Esophagus muscularis mucosa (tissue), 4 donors: ENCODE results near the gene ZNG1F. TPM values are rescaled to one million over a fixed set of nuclear protein-coding genes. Genes with fewer than 3 reads are reported as not detected.
"Not testable (repeated sequence)": the region's sequence is repeated elsewhere in the genome, so short reads cannot be mapped to it uniquely, and the experiment has no call there.

ENCODE experiments used
- DNase-seq: peaks from one replicate; pipeline ENCODE4 v3.0.0-alpha.2; 2017; ENCODE audit errors: extremely low spot score
- H3K27ac ChIP-seq, 4 donors: fragments of 200-600 bp; sonication (generic); replicated peaks in 1 of 4; 1 replicate in 3 of 4; 2 replicates in 1 of 4; pipeline ENCODE4 v1.5.1; 2016 to 2019; ENCODE audit warnings: mild to moderate bottlenecking in 1 of 4
- H3K27me3 ChIP-seq, 4 donors: fragments of 200-600 bp; sonication (generic); one replicate each; pipeline versions ENCODE4 v1.5.1 to v1.6.0; 2016 to 2019
- H3K36me3 ChIP-seq, 4 donors: fragments of 200-600 bp; sonication (generic); one replicate each; pipeline ENCODE4 v1.5.1; 2016 to 2019
- H3K4me1 ChIP-seq, 4 donors: fragments of 200-600 bp; sonication (generic); one replicate each; pipeline ENCODE4 v1.5.1; 2016 to 2019
- H3K4me3 ChIP-seq, 4 donors: fragments of 200-600 bp; sonication (generic); 1 replicate in 2 of 4; 2 replicates in 2 of 4; pipeline ENCODE4 v1.5.1; 2016 to 2019; ENCODE audit warnings: mild to moderate bottlenecking in 4 of 4, moderate library complexity in 1 of 4
- H3K9me3 ChIP-seq, 4 donors: fragments of 200-600 bp; sonication (generic); 1 replicate in 3 of 4; 2 replicates in 1 of 4; pipeline ENCODE4 v1.5.1; 2016 to 2019
- WGBS: methylation state at CpG from one replicate; pipeline ENCODE4 v1.1.5; 2018; 5-methylcytosine and 5-hydroxymethylcytosine counted together
- intact Hi-C: fragments of 100-400 bp; cut with DNase I; formaldehyde crosslinking; loops from one replicate; pipeline ENCODE4 v1.15.1; 2023
- total RNA-seq, 4 donors: library from RNA; depleted of rRNA; stranded (reverse); fragments of >200 nt; gene quantifications; one replicate each; pipeline versions ENCODE4 v1.1.0 to v1.2.1, GENCODE V29; 2016

ZNG1F gene
- total RNA-seq, 4 donors from 2014 or later: 3.8 to 10.8 (median 5.9) TPM

DNA sequence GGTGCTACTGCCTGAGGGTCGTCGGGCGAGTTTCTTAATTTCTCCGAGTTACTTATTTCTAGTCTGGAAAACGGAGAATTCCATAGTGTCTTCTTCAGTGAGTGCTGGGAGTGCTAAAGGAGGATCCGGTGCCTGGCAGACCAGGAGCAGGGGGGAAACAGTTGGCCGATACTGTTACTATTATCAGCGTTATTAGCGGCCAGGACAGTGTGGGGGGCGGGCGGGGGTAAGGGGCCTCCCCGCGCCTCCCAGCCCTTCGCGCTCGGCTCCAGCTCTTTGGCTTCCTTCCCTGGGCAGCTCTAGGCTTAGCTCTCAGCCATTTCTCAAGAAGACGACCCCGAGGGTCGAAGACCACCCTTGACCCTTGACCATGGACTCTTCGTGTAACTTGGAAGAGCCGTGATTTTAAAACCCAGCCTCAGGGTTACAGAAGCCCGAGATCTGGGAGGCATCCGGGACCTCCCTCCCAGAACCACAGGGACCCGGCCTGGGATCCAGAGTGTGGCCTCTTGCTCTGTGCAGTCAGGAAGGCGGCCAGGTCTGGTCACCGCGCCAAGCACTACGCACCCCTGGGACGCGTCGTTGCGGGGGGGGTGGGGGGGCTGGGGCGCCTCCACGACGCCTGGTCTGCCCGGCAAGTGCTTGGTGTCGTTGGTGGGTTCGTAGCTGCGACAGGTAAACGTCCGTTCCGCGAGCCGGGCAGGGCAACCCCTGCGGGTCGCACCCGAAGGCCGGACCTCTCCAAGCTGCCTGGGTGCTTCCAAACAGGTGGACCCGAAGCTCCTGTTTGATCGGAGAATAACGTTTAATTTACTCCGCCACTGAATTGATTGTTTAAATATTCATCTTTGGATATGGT lies 64.6 kb downstream of the ZNG1F start:
- H3K4me3 ChIP-seq, H3K4me1 ChIP-seq, H3K27ac ChIP-seq, H3K36me3 ChIP-seq, intact Hi-C loops, H3K9me3 ChIP-seq, DNase-seq: not testable (repeated sequence)
- H3K27me3 ChIP-seq: peaks cover 0 to 19% (median 0%) of the 10 kb centered on the region in 4 donors
- WGBS: 42% methylated on average over 11 of the region's 52 CpGs

DNA sequence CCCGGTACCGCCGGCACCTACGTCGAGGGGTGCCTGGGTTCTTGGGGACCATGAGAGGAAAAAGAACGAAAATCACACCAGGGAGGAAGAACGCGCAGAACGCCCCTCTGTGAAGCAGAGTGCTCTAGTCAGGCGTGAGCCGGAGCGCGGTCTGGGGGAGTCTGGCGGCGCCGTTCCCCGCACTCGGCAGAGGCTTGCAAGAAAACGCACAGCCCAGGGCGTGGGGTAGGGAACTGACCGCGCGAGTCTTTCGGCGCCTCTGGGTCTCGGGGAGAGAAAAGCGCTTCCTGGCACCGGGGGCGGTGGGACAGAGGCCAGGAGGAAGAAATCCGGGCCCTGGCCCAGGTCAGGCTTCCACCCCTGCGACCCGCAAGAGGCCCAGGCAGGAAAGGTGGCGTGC lies 65.3 kb downstream of the ZNG1F start:
- intact Hi-C loops, H3K36me3 ChIP-seq, DNase-seq, H3K4me1 ChIP-seq, H3K9me3 ChIP-seq, H3K27ac ChIP-seq, H3K4me3 ChIP-seq: not testable (repeated sequence)
- no CpG with 5 or more reads among the region's 33 CpGs for WGBS
- H3K27me3 ChIP-seq: peaks cover 0 to 23% (median 0%) of the 10 kb centered on the region in 4 donors

DNA sequence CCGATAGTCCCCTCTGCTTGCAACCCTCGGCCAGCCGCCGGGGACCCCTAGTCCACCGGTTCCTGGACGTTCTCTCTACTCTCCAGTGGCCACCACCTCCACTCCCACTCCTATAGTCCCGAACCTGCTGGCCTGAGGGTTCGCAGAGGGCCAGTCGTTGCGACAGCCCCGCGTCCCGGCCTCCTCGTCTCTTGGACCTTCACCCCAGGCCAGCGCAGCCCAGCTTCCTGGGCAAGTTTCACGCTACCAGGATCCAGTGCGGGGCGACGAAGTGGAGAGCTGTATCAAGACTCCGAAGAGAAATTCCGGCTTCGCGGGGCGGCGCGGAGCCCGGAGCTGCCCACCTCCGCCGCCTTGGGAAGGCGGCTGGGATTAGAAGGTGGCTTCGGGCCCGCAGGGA lies 65.7 kb downstream of the ZNG1F start:
- H3K27ac ChIP-seq, H3K4me3 ChIP-seq, H3K36me3 ChIP-seq, DNase-seq, intact Hi-C loops, H3K9me3 ChIP-seq, H3K4me1 ChIP-seq: not testable (repeated sequence)
- peaks cover 0 to 23% (median 0%) of the 10 kb centered on the region in 4 donors for H3K27me3 ChIP-seq
- no CpG with 5 or more reads among the region's 32 CpGs for WGBS

DNA sequence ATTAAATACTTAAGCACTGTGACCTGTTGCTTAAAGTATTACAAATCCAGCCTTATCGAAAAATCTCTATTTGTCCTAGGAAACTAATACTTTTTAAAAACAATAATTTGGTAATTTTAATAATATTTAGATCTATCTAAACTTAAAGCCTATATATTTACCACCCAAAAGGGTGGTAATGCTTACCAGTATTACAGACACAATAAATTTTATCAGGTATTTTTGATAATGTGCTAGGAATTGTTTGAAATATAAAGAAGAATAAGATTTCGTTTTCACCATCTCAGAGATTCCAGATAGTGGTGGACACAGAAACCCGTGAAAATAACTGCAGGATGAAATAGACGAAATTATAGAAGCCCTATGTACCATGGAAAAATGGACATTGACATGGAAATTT lies 68.4 kb downstream of the ZNG1F start:
- WGBS: 36% methylated on average over 4 of the region's 4 CpGs
- H3K27me3 ChIP-seq: peaks cover 0 to 20% (median 0%) of the 10 kb centered on the region in 4 donors

DNA sequence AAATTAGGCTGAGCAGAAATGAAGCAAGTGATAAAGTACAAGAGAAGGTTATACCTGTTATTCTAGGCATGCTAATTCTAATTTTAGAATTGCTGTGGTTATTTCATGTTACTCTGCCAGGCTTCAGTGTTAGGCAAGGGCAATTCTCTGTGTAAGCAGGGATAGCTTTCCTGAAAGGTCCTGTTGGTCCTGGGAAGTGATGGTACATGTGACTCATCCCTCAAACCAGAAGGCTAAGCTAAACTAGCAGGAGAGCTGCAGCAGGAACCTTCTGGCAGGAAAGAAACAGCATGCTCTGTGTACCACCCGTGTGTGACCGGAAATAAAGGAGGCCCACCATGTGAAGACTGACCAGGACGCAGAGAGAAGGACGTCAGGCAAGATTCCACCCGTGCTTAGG lies 69.4 kb downstream of the ZNG1F start:
- H3K4me3 ChIP-seq, intact Hi-C loops: not testable (repeated sequence)
- WGBS: no CpG with 5 or more reads among the region's 5 CpGs

More for the DNA sequence above, 68.4 kb downstream of the ZNG1F start:
- H3K4me3 ChIP-seq, H3K4me1 ChIP-seq, H3K36me3 ChIP-seq, DNase-seq, H3K9me3 ChIP-seq, intact Hi-C loops, H3K27ac ChIP-seq: not testable (repeated sequence)

DNA sequence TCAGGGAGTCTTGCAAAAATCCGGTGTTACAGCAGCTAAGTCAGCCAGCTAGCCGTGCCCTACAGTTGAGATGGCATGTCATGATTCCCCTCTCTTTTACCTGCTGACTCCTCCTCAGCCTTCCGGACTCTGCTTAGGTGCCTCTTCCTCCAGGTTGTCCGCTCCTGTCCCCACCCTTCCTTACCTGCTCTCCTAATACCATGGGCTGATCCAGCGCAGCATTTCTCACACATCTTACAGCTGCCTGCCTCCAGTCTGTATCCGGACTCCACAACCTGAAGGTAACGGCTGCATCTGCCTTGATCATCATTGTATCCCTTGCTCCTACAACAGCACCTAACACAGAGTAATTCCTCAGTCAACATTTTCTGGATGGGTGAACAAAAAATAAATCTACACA lies 69.8 kb downstream of the ZNG1F start:
- H3K36me3 ChIP-seq, H3K27ac ChIP-seq, H3K4me1 ChIP-seq, intact Hi-C loops, H3K9me3 ChIP-seq, DNase-seq, H3K4me3 ChIP-seq: not testable (repeated sequence)
- WGBS: 46% methylated on average over 7 of the region's 7 CpGs
- peaks cover 0 to 16% (median 0%) of the 10 kb centered on the region in 4 donors for H3K27me3 ChIP-seq

More for the DNA sequence above, 69.4 kb downstream of the ZNG1F start:
- not testable (repeated sequence) for DNase-seq, H3K4me1 ChIP-seq, H3K27ac ChIP-seq, H3K9me3 ChIP-seq, H3K36me3 ChIP-seq
- peaks cover 0 to 19% (median 0%) of the 10 kb centered on the region in 4 donors for H3K27me3 ChIP-seq

DNA sequence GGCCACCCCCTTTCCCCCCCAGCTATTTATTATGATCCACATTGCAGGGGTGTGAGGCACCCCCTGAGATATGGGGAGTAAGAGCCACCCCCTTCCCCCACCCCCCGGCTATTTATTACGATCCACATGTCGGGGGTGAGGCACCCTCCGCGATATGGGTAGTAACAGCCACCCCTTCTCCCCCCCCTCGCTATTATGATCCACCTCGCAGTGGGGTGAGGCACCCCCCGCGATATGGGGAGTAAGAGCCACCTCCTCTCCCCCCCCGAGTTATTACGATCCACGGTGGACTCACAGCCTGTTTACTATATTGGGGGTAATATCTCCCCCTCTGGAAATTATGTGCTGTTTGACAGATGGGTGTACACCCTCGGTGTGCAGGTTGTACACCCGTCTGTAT lies 75.8 kb downstream of the ZNG1F start:
- H3K9me3 ChIP-seq, intact Hi-C loops, H3K4me3 ChIP-seq, H3K4me1 ChIP-seq, H3K27ac ChIP-seq, DNase-seq, H3K36me3 ChIP-seq: not testable (repeated sequence)
- no CpG with 5 or more reads among the region's 14 CpGs for WGBS
- peaks cover 0 to 23% (median 0%) of the 10 kb centered on the region in 4 donors for H3K27me3 ChIP-seq

DNA sequence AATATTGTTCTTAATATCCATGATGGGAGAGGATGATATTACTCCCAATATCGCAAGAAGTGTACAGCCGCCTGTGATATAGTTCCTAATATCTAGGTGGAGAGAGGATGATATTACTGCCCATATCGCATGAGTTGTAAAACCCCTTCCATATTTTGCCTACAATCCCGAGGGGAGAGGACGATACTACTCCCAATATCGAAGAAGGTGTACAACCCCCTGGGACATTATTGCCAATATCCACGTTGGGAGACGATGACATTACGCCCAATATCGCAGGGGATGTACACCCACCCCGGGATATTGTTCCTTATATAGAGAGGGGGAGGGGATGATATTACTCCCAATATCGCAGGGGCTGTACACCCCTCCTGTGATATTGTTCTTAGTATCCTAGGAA lies 77.7 kb downstream of the ZNG1F start:
- H3K4me1 ChIP-seq, H3K27ac ChIP-seq, intact Hi-C loops, DNase-seq, H3K4me3 ChIP-seq, H3K36me3 ChIP-seq, H3K9me3 ChIP-seq: not testable (repeated sequence)
- H3K27me3 ChIP-seq: peaks cover 0 to 36% (median 4%) of the 10 kb centered on the region in 4 donors
- WGBS: 87% methylated on average over 11 of the region's 12 CpGs

DNA sequence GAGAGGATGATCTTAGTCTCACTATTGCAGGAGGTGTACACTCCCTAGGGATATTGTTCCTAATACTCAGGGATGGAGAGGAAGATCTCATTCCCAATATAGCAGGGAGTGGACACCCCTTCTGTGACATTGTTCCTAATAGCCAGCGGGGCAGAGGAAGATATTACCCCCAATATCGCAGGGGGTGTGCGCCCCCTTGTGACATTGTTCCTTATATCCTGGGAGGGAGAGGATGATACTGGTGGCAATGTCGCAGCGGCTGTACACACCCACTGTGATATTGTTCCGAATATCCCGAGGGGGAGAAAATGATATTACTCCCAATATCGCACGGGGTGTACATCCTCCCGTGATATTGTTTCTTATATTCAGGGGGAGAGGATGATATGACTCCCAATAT lies 78.2 kb downstream of the ZNG1F start:
- H3K4me1 ChIP-seq, DNase-seq, H3K9me3 ChIP-seq, H3K27ac ChIP-seq, H3K4me3 ChIP-seq, intact Hi-C loops, H3K36me3 ChIP-seq: not testable (repeated sequence)
- WGBS: 47% methylated on average over 10 of the region's 10 CpGs
- H3K27me3 ChIP-seq: peaks cover 0 to 36% (median 4%) of the 10 kb centered on the region in 4 donors

DNA sequence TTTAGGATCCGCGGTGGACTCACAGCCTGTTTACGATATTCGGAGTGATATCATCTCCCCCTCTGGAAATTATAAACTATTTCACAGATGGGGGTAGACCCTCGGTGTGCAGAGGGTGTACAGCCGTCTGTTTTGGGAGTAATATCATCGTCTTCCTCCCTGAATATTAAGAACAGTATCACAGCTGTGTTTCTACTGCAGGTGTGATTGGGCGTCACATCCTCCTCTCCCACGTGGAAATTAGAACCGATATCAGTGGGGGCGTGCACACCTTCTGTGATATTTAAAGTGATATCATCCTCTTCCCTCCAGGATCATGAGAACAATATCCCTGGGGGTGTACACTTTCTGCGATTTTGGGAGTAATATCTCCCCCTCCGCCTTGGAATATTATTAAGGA lies 79.9 kb downstream of the ZNG1F start:
- H3K36me3 ChIP-seq, DNase-seq, H3K4me1 ChIP-seq, H3K27ac ChIP-seq, H3K4me3 ChIP-seq, intact Hi-C loops, H3K9me3 ChIP-seq: not testable (repeated sequence)
- H3K27me3 ChIP-seq: peaks cover 0 to 42% (median 4%) of the 10 kb centered on the region in 4 donors
- 34% methylated on average over 4 of the region's 13 CpGs for WGBS

DNA sequence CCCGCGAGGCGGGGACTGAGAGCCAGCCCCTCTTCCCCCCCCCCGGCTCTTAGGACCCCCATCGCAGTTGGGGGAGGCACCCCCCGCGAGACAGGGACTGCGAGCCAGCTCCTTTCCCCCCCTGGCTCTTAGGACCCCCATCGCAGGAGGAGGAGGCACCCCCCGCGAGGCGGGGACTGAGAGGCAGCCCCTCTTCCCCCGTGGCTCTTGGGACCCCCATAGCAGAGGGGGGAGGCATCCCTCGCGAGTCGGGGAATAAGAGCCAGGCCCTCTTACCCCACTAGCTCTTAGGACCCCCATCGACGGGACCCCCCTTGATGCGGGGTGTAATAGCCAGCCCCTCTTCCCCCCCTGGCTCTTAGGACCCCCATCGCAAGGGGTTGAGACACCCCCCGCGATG lies 80.3 kb downstream of the ZNG1F start:
- DNase-seq, H3K27ac ChIP-seq, H3K4me3 ChIP-seq, intact Hi-C loops, H3K9me3 ChIP-seq, H3K36me3 ChIP-seq, H3K4me1 ChIP-seq: not testable (repeated sequence)
- H3K27me3 ChIP-seq: peaks cover 0 to 39% (median 4%) of the 10 kb centered on the region in 4 donors
- WGBS: no CpG with 5 or more reads among the region's 22 CpGs

DNA sequence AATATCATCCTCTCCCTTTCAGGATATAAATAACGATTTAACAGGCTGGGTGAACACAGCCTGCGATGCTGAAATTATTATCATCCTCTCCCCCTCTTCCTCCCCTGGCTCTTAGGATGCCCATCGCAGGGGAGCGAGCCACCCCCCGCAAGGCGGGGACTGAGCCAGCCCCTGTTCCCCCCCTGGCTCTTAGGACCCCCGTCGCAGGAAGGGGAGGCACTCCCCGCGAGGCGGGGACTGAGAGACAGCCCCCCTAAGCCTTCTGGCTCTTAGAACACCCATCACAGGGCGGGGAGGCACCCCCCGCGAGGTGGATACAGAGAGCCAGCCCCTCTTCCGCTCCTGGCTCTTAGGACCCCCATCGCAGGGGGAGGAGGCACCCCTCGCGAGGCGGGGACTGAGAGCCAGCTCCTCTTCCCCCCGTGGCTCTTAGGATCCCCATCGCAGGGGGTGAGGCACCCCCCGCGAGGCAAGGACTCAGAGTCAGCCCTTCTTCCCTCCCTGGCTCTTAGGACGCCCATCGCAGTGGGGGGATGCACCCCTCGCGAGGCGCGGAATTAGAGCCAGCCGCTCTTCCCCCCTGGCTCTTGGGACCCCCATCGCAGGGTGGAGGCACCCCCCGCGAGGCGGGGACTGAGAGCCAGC lies 82.5 kb downstream of the ZNG1F start:
- no CpG with 5 or more reads among the region's 34 CpGs for WGBS
- peaks cover 0 to 37% (median 4%) of the 10 kb centered on the region in 4 donors for H3K27me3 ChIP-seq

More for the DNA sequence above, 82.5 kb downstream of the ZNG1F start:
- H3K4me3 ChIP-seq, H3K27ac ChIP-seq, H3K36me3 ChIP-seq, DNase-seq, H3K9me3 ChIP-seq, intact Hi-C loops, H3K4me1 ChIP-seq: not testable (repeated sequence)
